Skin of body (tissue), 2 donors: ENCODE data around the gene IFFO2. TPM values are rescaled to one million over a fixed set of nuclear protein-coding genes. Genes with fewer than 3 reads are reported as not detected.

ENCODE experiments used
- DNase-seq: peaks from one replicate; lab custom pipeline; 2025; lab: John Stamatoyannopoulos, UW
- total RNA-seq: library from RNA; depleted of rRNA; stranded (reverse); fragments of >200 nt; gene quantifications from one replicate; pipeline ENCODE4 v1.2.3, GENCODE V29; 2014

IFFO2 gene
- total RNA-seq, 1 donor from 2014 or later: 39.2 TPM

GRCh38 chr1:18936814-18937481 lies 19.5 kb downstream of the IFFO2 start:
- no peak for DNase-seq

GRCh38 chr1:18936471-18936813 lies 20.0 kb downstream of the IFFO2 start:
- no peak for DNase-seq

DNA sequence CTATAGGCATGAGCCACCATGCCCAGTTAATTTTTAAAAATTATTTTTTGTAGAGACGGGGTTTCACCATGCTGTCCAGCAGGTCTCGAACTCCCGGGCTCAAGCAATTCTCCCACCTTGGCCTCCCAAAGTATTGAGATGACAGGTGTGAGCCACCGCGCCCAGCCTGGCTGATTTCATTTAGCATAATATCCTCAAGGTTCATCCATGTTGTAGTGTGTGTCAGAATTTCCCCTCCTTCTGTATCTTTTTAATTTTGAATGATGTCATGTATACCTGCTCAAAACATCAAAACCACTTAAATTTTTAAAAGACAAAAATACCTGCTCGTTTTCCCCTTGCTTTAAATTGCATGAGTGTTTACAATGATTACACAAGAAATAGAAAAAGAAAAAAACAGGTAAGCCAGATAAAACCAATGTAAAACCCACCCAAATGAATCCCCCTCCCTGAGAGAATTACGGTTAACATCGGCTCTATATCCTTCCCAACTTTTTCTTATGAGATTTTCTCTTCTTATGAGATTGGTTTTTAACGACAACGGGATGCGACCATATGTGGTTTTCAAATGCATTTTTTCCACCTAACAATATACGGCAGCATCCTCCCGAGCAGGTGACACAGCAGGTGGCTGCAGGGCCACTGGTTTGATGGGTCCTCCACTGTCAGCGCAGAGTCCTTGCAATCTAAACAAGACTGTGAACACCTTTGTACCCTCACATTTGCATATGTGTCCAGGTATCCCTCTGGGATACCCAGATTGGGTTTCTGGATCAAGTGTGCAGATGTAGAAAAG lies 22.1 kb downstream of the IFFO2 start:
- no peak for DNase-seq

- DNase-seq: no peak
These were observed 23.6 kb downstream of the IFFO2 start for GRCh38 chr1:18932879-18933278.

- DNase-seq: no peak
These were observed 24.1 kb downstream of the IFFO2 start for GRCh38 chr1:18932387-18932786.

DNA sequence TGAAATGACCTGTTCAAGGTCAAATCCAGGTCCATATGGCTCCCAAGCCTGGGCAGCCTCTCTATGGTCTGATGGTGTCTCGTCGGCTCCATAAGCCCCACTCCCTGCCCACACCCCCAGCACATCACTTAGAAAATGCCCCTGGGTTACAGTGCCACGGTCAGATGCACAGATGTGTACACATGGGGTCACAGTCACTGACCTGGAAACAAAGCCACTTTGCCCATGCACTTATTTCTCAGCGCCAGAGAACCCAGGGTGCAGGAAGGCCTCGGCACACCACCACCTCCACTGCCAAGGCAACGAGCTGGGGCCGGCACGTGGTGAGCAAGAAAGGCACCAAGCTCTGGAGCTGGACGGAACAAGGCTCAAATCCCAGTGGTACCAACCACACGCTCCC lies 24.7 kb downstream of the IFFO2 start:
- no peak for DNase-seq

DNA sequence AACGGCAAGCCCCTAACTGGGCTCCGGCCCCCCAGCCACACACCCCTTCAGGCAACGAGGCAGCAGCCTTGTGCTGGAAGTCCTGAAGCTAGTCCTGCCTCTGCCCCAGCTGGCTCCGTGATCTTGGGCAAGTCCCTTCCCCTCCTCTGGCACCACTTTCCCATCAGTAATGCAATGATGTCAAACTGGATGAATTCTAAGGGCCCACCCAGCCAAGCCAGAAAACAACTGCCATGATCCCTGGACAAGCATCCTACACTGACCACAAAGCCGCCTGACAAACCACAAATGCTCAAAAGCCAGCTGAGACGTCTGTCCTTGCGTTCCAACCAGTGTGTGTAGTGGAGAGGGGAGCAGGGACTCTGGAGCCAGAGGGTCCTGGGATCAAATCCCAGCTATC lies 26.8 kb downstream of the IFFO2 start:
- DNase-seq: no peak

- no peak for DNase-seq
These were observed 27.5 kb downstream of the IFFO2 start for GRCh38 chr1:18928985-18929384.

DNA sequence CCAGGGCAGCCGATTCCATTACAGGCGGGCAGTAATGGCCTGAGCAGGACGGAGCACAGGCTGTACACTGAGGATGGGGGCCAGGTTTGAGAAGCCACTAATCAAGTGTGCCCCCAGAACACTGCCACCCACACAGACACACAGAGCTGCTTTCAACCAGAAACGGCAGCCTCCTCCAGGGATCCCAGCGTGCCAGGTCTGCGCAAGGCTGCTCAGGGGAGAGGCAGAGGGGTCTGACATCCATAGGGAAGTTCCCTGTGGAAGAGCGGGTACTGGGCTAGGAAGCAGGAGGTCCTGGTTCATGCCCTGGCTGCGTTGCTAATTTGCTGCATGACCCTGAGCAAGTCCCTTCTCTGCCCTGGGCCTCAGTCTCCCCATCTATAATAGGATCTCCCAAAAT lies 28.1 kb downstream of the IFFO2 start:
- no peak for DNase-seq

- DNase-seq: no peak
These were observed 28.7 kb downstream of the IFFO2 start for GRCh38 chr1:18927654-18928272.

- no peak for DNase-seq
These were observed 29.3 kb downstream of the IFFO2 start for GRCh38 chr1:18927082-18927653.

DNA sequence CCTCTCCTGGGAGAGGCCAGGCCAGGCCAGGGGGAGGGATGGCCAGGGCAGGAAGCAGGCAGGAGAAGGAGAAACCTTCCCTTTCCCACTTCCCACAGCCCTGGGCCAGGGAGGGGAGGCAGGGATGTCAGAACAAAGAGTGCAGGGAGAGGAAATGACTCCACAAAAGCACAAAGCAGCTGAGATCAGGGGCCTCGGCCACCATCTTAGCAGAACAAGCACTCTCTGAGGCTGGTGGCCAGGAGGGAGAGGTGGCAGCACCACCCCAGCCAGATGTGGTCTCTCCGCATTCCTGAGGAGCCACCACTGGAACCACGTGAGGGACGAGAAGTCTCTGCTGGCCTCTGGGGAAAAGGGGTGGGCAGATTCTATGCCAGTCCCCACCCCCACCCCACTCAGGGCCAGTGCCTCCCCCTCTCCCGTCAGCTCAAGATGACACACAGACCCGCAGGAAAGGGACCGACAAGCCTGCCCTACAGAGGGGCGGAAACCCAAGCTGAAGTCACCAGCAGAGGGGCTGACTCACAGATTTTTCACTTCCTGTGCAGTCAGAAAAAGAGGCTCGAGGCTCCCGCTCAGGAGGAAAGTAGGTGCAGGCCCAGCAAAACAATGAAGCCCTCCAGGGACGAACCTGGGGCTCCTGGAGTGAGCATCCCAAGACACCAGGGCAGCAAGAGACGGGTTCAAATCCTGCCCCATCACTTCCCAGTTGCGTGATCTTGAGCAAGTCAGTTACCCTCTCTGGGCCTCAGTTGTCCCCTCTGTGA lies 30.0 kb downstream of the IFFO2 start:
- DNase-seq: peak; percentile 77

- no peak for DNase-seq
These were observed 31.2 kb downstream of the IFFO2 start for GRCh38 chr1:18925279-18925678.

DNA sequence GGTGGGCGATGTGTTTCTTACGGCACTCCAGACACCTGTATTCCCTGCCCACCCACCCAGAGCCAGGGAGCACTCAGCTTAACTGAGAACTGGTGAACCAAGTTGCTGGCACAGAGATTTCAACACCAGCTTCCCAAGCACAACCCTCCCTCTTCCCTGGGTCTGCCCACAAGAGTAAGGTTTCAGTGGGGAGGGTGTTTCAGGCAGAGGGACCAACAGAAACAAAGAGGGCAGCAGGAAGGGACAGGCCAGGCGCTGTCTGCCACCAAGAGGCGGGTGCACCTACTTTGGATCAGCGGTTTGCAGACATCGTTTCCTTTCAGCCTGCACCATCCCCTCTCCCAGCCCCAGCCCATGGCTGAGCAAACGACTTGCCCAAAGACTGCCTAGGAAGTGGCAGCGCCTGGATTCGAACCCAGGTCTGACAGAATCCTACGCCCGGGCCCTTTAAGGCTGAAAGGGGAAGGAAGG lies 32.2 kb downstream of the IFFO2 start:
- peak; percentile 48 for DNase-seq

GRCh38 chr1:18923756-18924211 lies 32.7 kb downstream of the IFFO2 start:
- DNase-seq: peak; percentile 70

DNA sequence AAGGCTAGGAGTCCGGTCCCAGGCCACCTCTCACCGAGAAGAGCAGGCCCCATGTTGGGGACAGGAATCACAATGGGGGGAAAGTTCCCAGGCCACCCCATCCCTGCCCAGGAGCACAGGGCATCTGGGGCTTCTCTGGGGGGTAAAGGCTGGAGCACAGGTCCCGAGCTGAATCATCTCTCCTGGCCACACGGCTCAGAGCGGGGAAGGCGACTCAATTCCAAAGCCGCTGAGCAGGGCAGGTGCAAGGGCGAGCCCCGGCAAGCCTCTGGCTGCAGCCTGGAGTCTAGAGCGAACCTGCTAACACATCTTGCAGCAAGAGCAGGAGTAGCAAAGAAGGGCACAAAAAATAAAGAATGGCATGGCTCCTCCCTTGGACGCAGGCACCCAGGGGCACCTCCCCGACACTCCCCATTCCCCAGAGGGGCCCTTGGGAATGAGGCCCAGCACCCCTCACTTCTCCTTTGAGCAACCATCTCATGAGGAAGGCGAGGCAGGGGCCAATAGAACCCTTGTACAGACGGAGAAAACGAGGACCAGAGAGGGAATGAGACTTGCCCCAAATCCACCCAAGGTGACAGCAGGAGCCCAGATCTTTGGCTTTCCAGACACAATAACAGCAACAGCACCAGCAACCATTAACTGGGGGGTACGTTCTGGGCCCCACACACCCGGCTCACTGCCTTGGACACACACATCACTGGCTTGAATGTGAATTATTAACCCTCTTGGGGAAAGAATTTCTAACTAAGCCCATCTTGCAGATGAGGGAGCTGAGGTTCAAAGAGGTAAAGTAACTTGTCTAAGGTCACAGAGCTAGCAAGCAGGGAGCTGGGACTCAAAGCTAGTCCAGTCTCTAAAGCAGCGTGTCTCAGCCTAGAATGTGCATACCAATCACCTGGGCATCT lies 33.4 kb downstream of the IFFO2 start:
- peak; percentile 31 for DNase-seq

- DNase-seq: peak; percentile 93
These were observed 34.2 kb downstream of the IFFO2 start for GRCh38 chr1:18922319-18922726.

- peak; percentile 35 for DNase-seq
These were observed 34.8 kb downstream of the IFFO2 start for GRCh38 chr1:18921516-18922251.

GRCh38 chr1:18920931-18921330 lies 35.5 kb downstream of the IFFO2 start:
- no peak for DNase-seq

GRCh38 chr1:18919956-18920355 lies 36.5 kb downstream of the IFFO2 start:
- DNase-seq: no peak
